PC-3 (cell line): ENCODE measurements around the gene DNA2. TPM values are rescaled to one million over a fixed set of nuclear protein-coding genes. Genes with fewer than 3 reads are reported as not detected.
"Not testable (repeated sequence)": the region's sequence is repeated elsewhere in the genome, so short reads cannot be mapped to it uniquely, and the experiment has no call there.

Experiments
- ATAC-seq: fragments of 200-7000 bp; cut with Tn5 transposase; 2 replicates; pipeline ENCODE4 v1.9.1; 2020; ENCODE audit warnings: mild to moderate bottlenecking, moderate library complexity
- Bru-seq: library from RNA; stranded (reverse); fragments of 400-500 nt; gene quantifications from one replicate; lab custom pipeline; 2021; lab: Mats Ljungman, UMichigan
- BruChase-seq, 2 experiments: library from RNA; stranded (reverse); fragments of 400-500 nt; gene quantifications; one replicate each; lab custom pipeline; 2021; lab: Mats Ljungman, UMichigan
- BruUV-seq: library from RNA; stranded (reverse); fragments of 400-500 nt; replicated peaks from 2 replicates; lab custom pipeline; 2021; lab: Mats Ljungman, UMichigan
- CTCF ChIA-PET: fragments of 300-600 bp; sonication (Branson Sonifier 250); formaldehyde crosslinking; loops from one replicate; lab custom pipeline; 2022; ENCODE audit warnings: antibody characterized with exemption; lab: Charles Lee
- POLR2A ChIA-PET: fragments of 300-600 bp; sonication (Branson Sonifier 250); formaldehyde crosslinking; loops from one replicate; lab custom pipeline; 2022; ENCODE audit warnings: antibody characterized with exemption; ENCODE audit not compliant: unreplicated experiment; lab: Charles Lee
- DNase-seq: peaks from one replicate; pipeline ENCODE4 v3.0.0-alpha.2; 2015
- H2AFZ ChIP-seq: fragments of 300-600 bp; sonication (generic); 2 replicates; pipeline ENCODE4 v1.6.0; 2016; ENCODE audit warnings: antibody characterized with exemption, low read length
- H3F3A ChIP-seq: fragments of 300-600 bp; sonication (generic); one replicate; pipeline ENCODE4 v1.6.0; 2017; ENCODE audit warnings: antibody characterized with exemption, low read length, control low read depth, mild to moderate bottlenecking; ENCODE audit not compliant: unreplicated experiment
- H3K27ac ChIP-seq: fragments of 300-600 bp; sonication (generic); 2 replicates; pipeline ENCODE4 v1.5.1; 2016; ENCODE audit warnings: mild to moderate bottlenecking, low read length
- H3K27me3 ChIP-seq: fragments of 300-600 bp; sonication (generic); 2 replicates; pipeline ENCODE4 v1.6.1; 2016; ENCODE audit warnings: low read length, mixed read lengths
- H3K36me3 ChIP-seq: fragments of 300-600 bp; sonication (generic); 2 replicates; pipeline ENCODE4 v1.6.1; 2016; ENCODE audit warnings: low read depth, mixed run types, low read length, mixed read lengths
- H3K4me1 ChIP-seq: fragments of 300-600 bp; sonication (generic); 2 replicates; pipeline ENCODE4 v1.5.1; 2016; ENCODE audit warnings: low read length; ENCODE audit not compliant: insufficient read depth
- H3K4me2 ChIP-seq: fragments of 300-600 bp; sonication (generic); 2 replicates; pipeline ENCODE4 v1.6.0; 2016; ENCODE audit warnings: low read length
- H3K4me3 ChIP-seq: fragments of 300-600 bp; sonication (generic); 2 replicates; pipeline ENCODE4 v1.5.1; 2016; ENCODE audit warnings: mild to moderate bottlenecking, low read length, mixed read lengths
- H3K79me2 ChIP-seq: fragments of 300-600 bp; sonication (generic); 2 replicates; pipeline ENCODE4 v1.6.1; 2017; ENCODE audit warnings: low read length, mixed read lengths
- H3K9ac ChIP-seq: fragments of 300-600 bp; sonication (generic); 2 replicates; pipeline ENCODE4 v1.6.0; 2016; ENCODE audit warnings: mild to moderate bottlenecking, low read length
- H3K9me2 ChIP-seq: fragments of 300-600 bp; sonication (generic); replicated peaks from 2 replicates; pipeline ENCODE4 v1.6.1; 2016; ENCODE audit warnings: mixed run types, low read length, mixed read lengths
- H3K9me3 ChIP-seq: fragments of 300-600 bp; sonication (generic); 2 replicates; pipeline ENCODE4 v1.6.1; 2016; ENCODE audit warnings: low read length, mixed read lengths
- H4K20me1 ChIP-seq: fragments of 300-600 bp; sonication (generic); 2 replicates; pipeline ENCODE4 v1.6.1; 2016; ENCODE audit warnings: low read length, mixed read lengths
- EZH2 ChIP-seq: fragments of 300-600 bp; sonication (generic); IDR thresholded peaks from one replicate; pipeline ENCODE4 v1.6.1; 2017; ENCODE audit warnings: antibody characterized with exemption, mild to moderate bottlenecking, low read length; ENCODE audit not compliant: unreplicated experiment
- EZH2phosphoT487 ChIP-seq: fragments of 300-600 bp; sonication (generic); IDR thresholded peaks from 2 replicates; pipeline ENCODE4 v1.6.1; 2018; ENCODE audit warnings: mild to moderate bottlenecking, antibody characterized with exemption, low read length, borderline replicate concordance
- intact Hi-C: fragments of 100-400 bp; cut with micrococcal nuclease; formaldehyde crosslinking; loops from 2 replicates; pipeline ENCODE4 v1.9.0; 2023
- long read RNA-seq: library from polyadenylated mRNA; unstranded; transcript quantifications from one replicate; pipeline ENCODE4 v2.0.0, GENCODE V29; 2021; ENCODE audit not compliant: unreplicated experiment
- total RNA-seq: library from RNA; depleted of rRNA; stranded (reverse); fragments of >200 nt; gene quantifications from 2 replicates; pipeline ENCODE4 v1.2.3, GENCODE V29; 2014; rRNA removed
- TF ChIP-seq, protein P1 (sequence below): fragments of 300-600 bp; sonication (generic); conservative IDR thresholded peaks from 2 replicates; pipeline ENCODE4 v1.5.1; 2017; ENCODE audit warnings: antibody characterized with exemption, low read depth, mild to moderate bottlenecking, low read length

The DNA2 gene
- 29.5 and 38.7 TPM in 2 replicates for total RNA-seq
- percentile 79 among the genes with signal in this experiment for Bru-seq, nascent RNA
- BruChase-seq, experiment 1, labeled RNA remaining after a 6-hour chase = percentile 91 among the genes with signal in this experiment
- BruChase-seq, experiment 2, labeled RNA remaining after a 2-hour chase = percentile 87 among the genes with signal in this experiment
- long read RNA-seq, partial matches to known transcripts = 2 of 6 reads
- long read RNA-seq, other reads (novel, unspliced or antisense) = 3 of 6 reads

- Histone ChIP-seq H3K9ac (peak within 1 kb of the TSS; percentile 92), H3K27me3 (no peaks in the 10 kb centered on the region), H4K20me1 (no peaks in the 10 kb centered on the region), H3K79me2 (peaks cover 38% of the 10 kb centered on the region), H3K4me3 (peak within 1 kb of the TSS; percentile 86), H3K4me1 (peaks cover 16% of the 10 kb centered on the region), H2AFZ (peak within 1 kb of the TSS; percentile 87), H3K4me2 (peak within 1 kb of the TSS; percentile 96), H3K27ac (peak within 1 kb of the TSS; percentile 80), H3K9me2 (no peaks in the 10 kb centered on the region), H3K36me3 (peaks cover 20% of the 10 kb centered on the region), H3F3A (no peaks in the 10 kb centered on the region), H3K9me3 (no peaks in the 10 kb centered on the region)
- ChIA-PET CTCF (no interaction called here), POLR2A (interaction anchor here (0.6 to 0.7 kb wide), 2 partner anchors 26 to 1912 kb away, joined by 3 to 4 read pairs; no protein-coding TSS in a partner anchor)
- ATAC-seq (peak; percentile 81), DNase-seq (peak; percentile 93)
- TF ChIP-seq EZH2 (no peak), EZH2phosphoT487 (no peak)
- TF ChIP-seq, protein P1, sequence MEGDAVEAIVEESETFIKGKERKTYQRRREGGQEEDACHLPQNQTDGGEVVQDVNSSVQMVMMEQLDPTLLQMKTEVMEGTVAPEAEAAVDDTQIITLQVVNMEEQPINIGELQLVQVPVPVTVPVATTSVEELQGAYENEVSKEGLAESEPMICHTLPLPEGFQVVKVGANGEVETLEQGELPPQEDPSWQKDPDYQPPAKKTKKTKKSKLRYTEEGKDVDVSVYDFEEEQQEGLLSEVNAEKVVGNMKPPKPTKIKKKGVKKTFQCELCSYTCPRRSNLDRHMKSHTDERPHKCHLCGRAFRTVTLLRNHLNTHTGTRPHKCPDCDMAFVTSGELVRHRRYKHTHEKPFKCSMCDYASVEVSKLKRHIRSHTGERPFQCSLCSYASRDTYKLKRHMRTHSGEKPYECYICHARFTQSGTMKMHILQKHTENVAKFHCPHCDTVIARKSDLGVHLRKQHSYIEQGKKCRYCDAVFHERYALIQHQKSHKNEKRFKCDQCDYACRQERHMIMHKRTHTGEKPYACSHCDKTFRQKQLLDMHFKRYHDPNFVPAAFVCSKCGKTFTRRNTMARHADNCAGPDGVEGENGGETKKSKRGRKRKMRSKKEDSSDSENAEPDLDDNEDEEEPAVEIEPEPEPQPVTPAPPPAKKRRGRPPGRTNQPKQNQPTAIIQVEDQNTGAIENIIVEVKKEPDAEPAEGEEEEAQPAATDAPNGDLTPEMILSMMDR = no peak
- intact Hi-C loops = loop anchor here (10.0 kb wide), 1 partner anchor 253 kb away; the partner anchor contains the start of gene CCAR1
- TSS peak; percentile 56 for BruUV-seq
Observed at GRCh38 chr10:68471586-68472408, at the start of gene DNA2. Gene DNA2, minus strand, starts transcription at chr10:68471973. Its CDS starts 109 bp downstream, at chr10:68471864.

GRCh38 chr10:68518609-68519008, 46.8 kb upstream of the DNA2 start:
- H3K4me2 ChIP-seq, H4K20me1 ChIP-seq, H3K9me3 ChIP-seq, H3K9me2 ChIP-seq, H3K9ac ChIP-seq, BruUV-seq, H3K36me3 ChIP-seq, H3K27me3 ChIP-seq, intact Hi-C loops, DNase-seq, H2AFZ ChIP-seq, ATAC-seq, POLR2A ChIA-PET, H3K27ac ChIP-seq, CTCF ChIA-PET, H3K4me3 ChIP-seq: not testable (repeated sequence)
- Histone ChIP-seq H3F3A (peaks cover 14% of the 10 kb centered on the region), H3K4me1 (peaks cover 26% of the 10 kb centered on the region), H3K79me2 (peaks cover 29% of the 10 kb centered on the region)

- peaks cover 26% of the 10 kb centered on the region for H3K4me1 ChIP-seq
- BruUV-seq = no TSS peak
- CTCF ChIA-PET = interaction anchor here (0.7 kb wide), 1 partner anchor 83 kb away, joined by 3 read pairs; no protein-coding TSS in a partner anchor
Observed at GRCh38 chr10:68517188-68517587, 45.4 kb upstream of the DNA2 start.

More at GRCh38 chr10:68517188-68517587, 45.4 kb upstream of the DNA2 start:
- H3K9me2 ChIP-seq = no peaks in the 10 kb centered on the region
- peaks cover 17% of the 10 kb centered on the region for H3K79me2 ChIP-seq
- H3K4me2 ChIP-seq = peak overlapping the region; percentile 80
- H3K27ac ChIP-seq = peak overlapping the region; percentile 82
- H3K36me3 ChIP-seq = peaks cover 13% of the 10 kb centered on the region
- H3K4me3 ChIP-seq = peak overlapping the region; percentile 55
- DNase-seq (peak; percentile 90), ATAC-seq (peak; percentile 95)
- H2AFZ ChIP-seq = peak overlapping the region; percentile 57
- intact Hi-C loops = no loop called here
- peak overlapping the region; percentile 28 for H3K9ac ChIP-seq
- H4K20me1 ChIP-seq = no peaks in the 10 kb centered on the region
- POLR2A ChIA-PET = no interaction called here
- H3F3A ChIP-seq = peaks cover 14% of the 10 kb centered on the region
- TF ChIP-seq, protein P1 = no peak
- TF ChIP-seq EZH2 (no peak), EZH2phosphoT487 (no peak)
- H3K27me3 ChIP-seq = no peaks in the 10 kb centered on the region
- no peaks in the 10 kb centered on the region for H3K9me3 ChIP-seq
